Stimulated activated naive B cell treated with anti-CD40 and anti-IgM and Interleukin-4, amounts not matched to agents 10 μg/mL and 1 μg/mL and 100 μg/mL, for 72 hours (primary cell): ENCODE measurements around the gene DTNB.
"Not testable (repeated sequence)": the region's sequence is repeated elsewhere in the genome, so short reads cannot be mapped to it uniquely, and the experiment has no call there.

Experiments
- ATAC-seq, 2 donors: fragments of 150-1000 bp; cut with Tn5 transposase; replicated peaks; 2 replicates each; pipeline ENCODE4 v1.10.0; 2021; ENCODE audit warnings: moderate library complexity in 1 of 2
- DNase-seq: peaks from one replicate; pipeline ENCODE4 v3.0.0; 2021
- H3K27ac Mint-ChIP-seq: one replicate; pipeline ENCODE4 v1.8.0; 2022; ENCODE audit warnings: mild to moderate bottlenecking, mixed read lengths
- H3K27me3 Mint-ChIP-seq, 2 donors: one replicate each; pipeline ENCODE4 v1.8.0; 2022; ENCODE audit warnings: mixed read lengths in 2 of 2
- H3K36me3 Mint-ChIP-seq, 2 donors: one replicate each; pipeline ENCODE4 v1.8.0; 2022; ENCODE audit warnings: mixed read lengths in 2 of 2, mild to moderate bottlenecking in 1 of 2
- H3K4me1 Mint-ChIP-seq, 2 donors: one replicate each; pipeline ENCODE4 v1.8.0; 2022; ENCODE audit warnings: mixed read lengths in 2 of 2, mild to moderate bottlenecking in 1 of 2
- H3K4me3 Mint-ChIP-seq, 2 donors: one replicate each; pipeline ENCODE4 v1.8.0; 2022; ENCODE audit warnings: mild to moderate bottlenecking in 2 of 2, mixed read lengths in 2 of 2, moderate library complexity in 1 of 2
- H3K9me3 Mint-ChIP-seq, 2 donors: one replicate each; pipeline ENCODE4 v1.8.0; 2022; ENCODE audit warnings: mixed read lengths in 2 of 2, mild to moderate bottlenecking in 1 of 2

Gene DTNB

DNA sequence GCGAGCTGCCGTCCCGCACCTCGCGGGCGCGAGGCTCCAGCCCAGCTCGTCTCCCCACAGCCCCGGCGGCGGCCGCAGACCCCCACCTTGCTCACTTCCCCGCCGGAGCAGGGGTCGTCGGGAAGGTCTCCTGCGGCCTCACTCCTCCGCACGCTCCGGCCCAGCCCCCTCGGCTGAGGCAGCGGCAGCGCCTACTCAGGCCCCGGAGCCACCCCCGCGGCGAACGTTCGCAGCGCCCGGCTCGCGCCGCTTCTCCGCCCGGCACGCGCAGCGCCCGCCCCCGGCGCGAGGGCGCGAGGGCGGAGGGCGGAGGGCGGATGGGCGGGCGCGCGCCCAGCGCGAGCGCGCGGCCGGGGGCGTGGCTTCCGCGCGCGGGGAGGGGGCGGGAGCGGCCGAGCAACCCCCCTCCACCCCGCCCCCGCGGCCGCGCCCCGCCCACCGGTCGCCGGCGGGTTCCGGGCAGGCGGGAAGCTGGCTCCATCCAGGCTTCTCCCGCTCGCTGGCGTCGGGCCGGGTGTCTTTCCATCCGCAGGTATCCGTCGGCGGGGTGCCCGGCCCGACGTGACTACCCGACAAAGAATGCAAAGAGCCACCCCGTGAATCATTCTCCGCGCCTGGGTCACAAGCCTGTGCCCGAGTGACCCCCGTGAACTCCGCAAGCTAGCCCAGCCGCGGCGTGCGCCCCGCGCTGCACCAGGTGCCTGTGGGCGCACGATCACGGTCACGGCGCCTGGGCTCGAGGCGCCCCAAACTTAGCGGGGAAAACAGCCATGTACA is at the start of gene DTNB:
Gene DTNB (minus strand): TSS at position 278 of the 777 bp plus-strand sequence. CDS start 20,917 bp downstream, outside the sequence.
- H3K27ac Mint-ChIP-seq = peak within 1 kb of the TSS; percentile 72
- peak within 1 kb of the TSS; percentile 89 to 90 for H3K4me3 Mint-ChIP-seq
- H3K9me3 Mint-ChIP-seq = no peaks in the 10 kb centered on the region
- peaks cover 16 to 26% of the 10 kb centered on the region in 2 donors for H3K4me1 Mint-ChIP-seq
- ATAC-seq (peak; percentile 72 to 80), DNase-seq (peak; percentile 58)
- H3K27me3 Mint-ChIP-seq = peaks cover 0 to 4% of the 10 kb centered on the region in 2 donors
- H3K36me3 Mint-ChIP-seq = no peaks in the 10 kb centered on the region

DNA sequence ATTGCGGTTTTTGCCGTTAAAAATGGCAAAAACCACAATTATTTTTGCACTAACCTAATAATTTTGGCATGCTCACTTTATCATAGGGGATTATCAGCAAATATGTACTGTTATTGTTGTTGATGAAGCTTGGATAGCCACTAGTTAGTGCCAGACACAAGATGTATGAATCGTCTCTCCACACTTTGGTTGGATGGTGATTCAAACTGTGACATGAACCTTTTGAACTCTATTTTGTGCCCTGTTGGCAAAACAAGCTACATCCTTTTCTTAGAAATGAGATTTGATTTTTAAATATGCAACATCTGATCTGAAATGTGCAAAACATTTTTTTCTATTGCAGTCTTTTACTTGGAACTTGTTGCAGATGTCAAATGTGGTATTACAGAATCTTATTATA is 48.8 kb upstream of the DTNB start:
- H3K9me3 Mint-ChIP-seq = no peaks in the 10 kb centered on the region

GRCh38 chr2:25720575-25720974 is 47.2 kb upstream of the DTNB start:
- peaks cover 4 to 12% of the 10 kb centered on the region in 2 donors for H3K27me3 Mint-ChIP-seq
- H3K4me1 Mint-ChIP-seq = peaks cover 0 to 5% of the 10 kb centered on the region in 2 donors

More for the DNA sequence above, 48.8 kb upstream of the DTNB start:
- H3K4me1 Mint-ChIP-seq = peaks cover 3 to 5% of the 10 kb centered on the region in 2 donors
- no peak for DNase-seq
- H3K27ac Mint-ChIP-seq = no peak overlapping the region
- peaks cover 4 to 12% of the 10 kb centered on the region in 2 donors for H3K27me3 Mint-ChIP-seq
- no peak for ATAC-seq
- H3K4me3 Mint-ChIP-seq = no peak overlapping the region
- H3K36me3 Mint-ChIP-seq = no peaks in the 10 kb centered on the region

DNA sequence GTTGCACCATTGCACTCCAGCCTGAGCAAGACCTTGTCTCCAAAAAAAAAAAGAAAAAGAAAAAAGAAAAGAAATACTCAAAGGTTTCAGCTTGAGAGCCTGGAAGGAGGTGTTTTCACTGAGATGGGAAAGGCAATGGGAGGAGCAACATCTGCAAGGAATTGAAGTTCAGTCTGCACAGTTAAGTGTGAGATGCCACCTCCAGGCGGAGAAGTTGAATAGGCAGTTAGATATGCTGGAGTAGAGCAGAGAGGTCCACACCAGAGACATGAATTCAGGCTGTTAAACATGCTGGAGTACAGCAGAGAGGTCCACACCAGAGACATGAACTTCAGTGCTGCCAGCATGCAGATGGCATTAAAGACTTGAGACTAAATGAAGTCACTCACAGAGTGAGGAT is 41.4 kb upstream of the DTNB start:
- Mint-ChIP-seq H3K27ac (no peak overlapping the region), H3K4me1 (peaks cover 9 to 12% of the 10 kb centered on the region in 2 donors), H3K4me3 (no peak overlapping the region), H3K27me3 (peaks cover 5 to 6% of the 10 kb centered on the region in 2 donors), H3K36me3 (no peaks in the 10 kb centered on the region), H3K9me3 (no peaks in the 10 kb centered on the region)
- DNase-seq = no peak
- no peak for ATAC-seq

More at GRCh38 chr2:25720575-25720974, 47.2 kb upstream of the DTNB start:
- no peak for ATAC-seq
- Mint-ChIP-seq H3K27ac (no peak overlapping the region), H3K4me3 (no peak overlapping the region), H3K9me3 (no peaks in the 10 kb centered on the region), H3K36me3 (no peaks in the 10 kb centered on the region)
- no peak for DNase-seq

DNA sequence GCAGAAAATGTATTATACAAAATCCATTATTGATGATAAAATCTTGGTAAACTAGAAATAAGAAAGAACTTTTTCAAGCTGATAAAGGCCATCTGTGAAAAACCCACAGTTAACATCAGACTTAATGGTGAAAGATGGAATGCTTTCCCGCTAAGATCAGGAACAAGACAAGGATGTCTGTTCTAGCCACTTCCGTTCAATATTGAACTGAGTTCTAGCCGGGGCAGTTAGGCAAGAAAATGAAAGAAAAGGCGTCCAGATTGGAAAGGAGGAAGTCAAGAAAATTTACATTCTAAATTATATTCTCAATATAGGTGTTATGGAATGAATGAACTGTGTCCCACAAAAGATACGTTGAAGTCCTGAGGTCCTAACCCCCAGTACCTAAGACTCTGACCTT is 39.1 kb upstream of the DTNB start:
- H3K4me1 Mint-ChIP-seq = peaks cover 9 to 12% of the 10 kb centered on the region in 2 donors
- no peaks in the 10 kb centered on the region for H3K9me3 Mint-ChIP-seq
- peaks cover 14 to 17% of the 10 kb centered on the region in 2 donors for H3K27me3 Mint-ChIP-seq
- H3K36me3 Mint-ChIP-seq = no peaks in the 10 kb centered on the region
- H3K27ac Mint-ChIP-seq = peak overlapping the region; percentile 28
- DNase-seq (no peak), ATAC-seq (no peak)
- no peak overlapping the region for H3K4me3 Mint-ChIP-seq

DNA sequence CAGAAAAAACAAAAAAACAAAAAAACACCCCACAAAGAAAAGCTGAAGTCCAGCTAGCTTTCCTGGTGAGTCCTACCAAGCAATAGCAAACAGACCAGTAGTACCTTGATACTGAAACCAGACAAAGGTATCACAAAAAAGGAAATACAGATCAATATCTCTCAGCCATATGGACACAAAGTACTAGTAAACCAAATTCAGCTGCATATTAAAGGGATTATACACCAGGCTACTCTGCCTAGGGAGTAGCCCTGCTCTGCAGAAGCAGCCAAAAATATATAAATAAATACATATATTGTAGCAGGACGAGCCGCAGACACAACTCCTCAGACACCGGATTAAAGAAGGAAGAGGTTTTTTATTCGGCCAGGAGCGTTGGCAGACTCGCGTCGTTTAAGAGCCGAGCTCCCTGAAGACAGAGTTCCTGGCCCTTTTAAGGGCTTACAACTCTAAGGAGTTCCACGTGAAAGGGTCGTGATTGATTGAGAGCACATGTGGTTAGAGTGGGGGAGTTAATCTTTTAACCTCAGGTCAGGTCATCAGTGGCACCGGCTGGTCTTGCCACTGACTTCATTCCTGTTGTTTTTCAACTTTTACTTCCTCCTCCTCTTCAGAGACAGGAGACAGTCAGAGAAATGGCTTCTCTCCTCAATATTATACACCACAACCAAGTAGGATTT is 38.4 kb upstream of the DTNB start:
- peak overlapping the region; percentile 58 to 70 for H3K4me3 Mint-ChIP-seq
- DNase-seq (peak; percentile 5), ATAC-seq (peak; percentile 46 to 66)
- peak overlapping the region; percentile 39 for H3K27ac Mint-ChIP-seq
- H3K9me3 Mint-ChIP-seq = no peaks in the 10 kb centered on the region
- no peaks in the 10 kb centered on the region for H3K36me3 Mint-ChIP-seq
- peaks cover 14 to 17% of the 10 kb centered on the region in 2 donors for H3K27me3 Mint-ChIP-seq
- H3K4me1 Mint-ChIP-seq = peaks cover 9 to 12% of the 10 kb centered on the region in 2 donors

- no peak overlapping the region for H3K4me3 Mint-ChIP-seq
- no peaks in the 10 kb centered on the region for H3K9me3 Mint-ChIP-seq
- DNase-seq (no peak), ATAC-seq (no peak)
- no peaks in the 10 kb centered on the region for H3K36me3 Mint-ChIP-seq
- H3K27me3 Mint-ChIP-seq = peaks cover 14 to 17% of the 10 kb centered on the region in 2 donors
- no peak overlapping the region for H3K27ac Mint-ChIP-seq
- H3K4me1 Mint-ChIP-seq = peaks cover 9 to 12% of the 10 kb centered on the region in 2 donors
Observed at GRCh38 chr2:25710750-25711149, 37.4 kb upstream of the DTNB start.

DNA sequence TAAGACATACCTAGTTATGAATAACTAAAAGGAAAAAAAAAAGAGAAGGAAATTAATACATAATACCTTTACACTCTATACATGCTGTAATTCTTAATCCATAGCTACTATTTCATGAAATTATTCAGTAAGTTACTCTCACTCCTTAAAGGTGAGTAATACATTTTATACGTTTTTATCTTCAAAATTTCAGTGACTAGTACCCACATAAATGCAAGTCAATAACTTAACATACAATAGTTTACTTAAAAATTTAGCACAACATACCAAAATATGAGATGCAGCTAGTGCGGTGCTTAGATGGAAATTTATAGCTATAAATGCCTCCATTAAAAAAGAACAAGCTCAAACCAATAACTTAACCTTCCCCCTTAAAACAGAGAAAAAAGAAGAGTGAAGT is 36.0 kb upstream of the DTNB start:
- DNase-seq (no peak), ATAC-seq (no peak)
- Mint-ChIP-seq H3K4me3 (no peak overlapping the region), H3K4me1 (peaks cover 9 to 12% of the 10 kb centered on the region in 2 donors), H3K36me3 (no peaks in the 10 kb centered on the region), H3K27ac (no peak overlapping the region), H3K27me3 (peaks cover 14 to 17% of the 10 kb centered on the region in 2 donors), H3K9me3 (no peaks in the 10 kb centered on the region)

DNA sequence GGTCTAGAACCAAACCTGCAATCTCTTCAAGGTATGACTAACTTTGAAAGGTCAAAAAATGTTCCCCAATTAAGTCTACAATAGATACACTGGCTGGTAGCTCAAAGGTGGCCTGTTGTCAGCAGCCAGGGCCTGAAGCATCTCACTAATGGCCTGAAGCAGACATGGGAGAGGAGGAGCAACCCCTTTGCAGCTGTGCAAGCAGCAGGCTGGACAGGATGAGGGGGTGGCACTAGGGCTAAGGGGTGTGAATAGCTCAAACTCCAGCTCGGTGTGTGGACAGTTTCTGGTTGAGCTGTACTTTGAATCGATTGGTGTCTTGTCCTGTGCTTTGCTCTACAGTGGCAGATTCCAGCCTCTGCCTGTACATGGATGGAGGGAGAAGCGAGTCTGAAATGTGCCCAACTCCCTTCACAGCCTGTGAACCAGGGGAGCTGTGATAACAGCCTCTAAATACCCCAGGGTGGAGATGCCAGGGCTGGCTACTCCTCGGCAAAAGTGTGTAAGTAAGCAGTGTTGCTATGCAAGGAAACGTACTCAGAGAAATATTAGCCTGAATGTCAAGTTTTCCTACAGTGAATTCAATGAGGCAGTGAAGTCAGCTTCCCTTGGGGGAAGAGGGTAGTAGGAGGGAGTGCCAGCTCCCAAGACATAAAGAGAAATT is 34.7 kb upstream of the DTNB start:
- DNase-seq (no peak), ATAC-seq (no peak)
- no peak overlapping the region for H3K27ac Mint-ChIP-seq
- no peaks in the 10 kb centered on the region for H3K36me3 Mint-ChIP-seq
- H3K4me3 Mint-ChIP-seq = no peak overlapping the region
- H3K27me3 Mint-ChIP-seq = peaks cover 14 to 17% of the 10 kb centered on the region in 2 donors
- peaks cover 9 to 12% of the 10 kb centered on the region in 2 donors for H3K4me1 Mint-ChIP-seq
- H3K9me3 Mint-ChIP-seq = no peaks in the 10 kb centered on the region

DNA sequence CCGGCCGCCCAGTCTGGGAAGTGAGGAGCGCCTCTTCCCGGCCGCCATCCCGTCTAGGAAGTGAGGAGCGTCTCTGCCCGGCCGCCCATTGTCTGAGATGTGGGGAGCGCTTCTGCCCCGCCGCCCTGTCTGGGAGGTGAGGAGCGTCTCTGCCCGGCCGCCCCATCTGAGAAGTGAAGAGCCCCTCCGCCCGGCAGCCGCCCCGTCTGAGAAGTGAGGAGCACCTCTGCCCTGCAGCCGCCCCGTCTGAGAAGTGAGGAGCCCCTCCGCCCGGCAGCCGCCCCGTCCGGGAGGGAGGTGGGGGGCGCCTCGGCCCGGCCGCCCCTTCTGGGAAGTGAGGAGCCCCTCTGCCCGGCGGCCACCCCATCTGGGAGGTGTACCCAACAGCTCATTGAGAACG is 32.2 kb upstream of the DTNB start:
- not testable (repeated sequence) for H3K4me1 Mint-ChIP-seq, H3K27ac Mint-ChIP-seq, H3K4me3 Mint-ChIP-seq, H3K36me3 Mint-ChIP-seq, DNase-seq, ATAC-seq, H3K9me3 Mint-ChIP-seq
- peaks cover 10 to 17% of the 10 kb centered on the region in 2 donors for H3K27me3 Mint-ChIP-seq

- Mint-ChIP-seq H3K27ac (no peak overlapping the region), H3K4me1 (peaks cover 0 to 2% of the 10 kb centered on the region in 2 donors), H3K4me3 (no peak overlapping the region), H3K36me3 (no peaks in the 10 kb centered on the region), H3K27me3 (no peaks in the 10 kb centered on the region), H3K9me3 (no peaks in the 10 kb centered on the region)
- ATAC-seq (no peak), DNase-seq (no peak)
Observed at GRCh38 chr2:25701801-25702200, 28.4 kb upstream of the DTNB start.

GRCh38 chr2:25700221-25700660 is 26.9 kb upstream of the DTNB start:
- Mint-ChIP-seq H3K27ac (no peak overlapping the region), H3K36me3 (no peaks in the 10 kb centered on the region), H3K9me3 (no peaks in the 10 kb centered on the region), H3K4me1 (peaks cover 0 to 2% of the 10 kb centered on the region in 2 donors), H3K27me3 (no peaks in the 10 kb centered on the region), H3K4me3 (no peak overlapping the region)
- no peak for DNase-seq
- peak; percentile 53 to 57 for ATAC-seq

GRCh38 chr2:25699216-25699615 is 25.8 kb upstream of the DTNB start:
- DNase-seq = no peak
- H3K4me1 Mint-ChIP-seq = peaks cover 0 to 2% of the 10 kb centered on the region in 2 donors
- ATAC-seq = no peak
- H3K27me3 Mint-ChIP-seq = no peaks in the 10 kb centered on the region
- no peaks in the 10 kb centered on the region for H3K36me3 Mint-ChIP-seq
- H3K27ac Mint-ChIP-seq = no peak overlapping the region
- H3K9me3 Mint-ChIP-seq = no peaks in the 10 kb centered on the region
- no peak overlapping the region for H3K4me3 Mint-ChIP-seq

- ATAC-seq (no peak), DNase-seq (no peak)
- H3K4me3 Mint-ChIP-seq = no peak overlapping the region
- H3K9me3 Mint-ChIP-seq = no peaks in the 10 kb centered on the region
- H3K27me3 Mint-ChIP-seq = no peaks in the 10 kb centered on the region
- peaks cover 0 to 2% of the 10 kb centered on the region in 2 donors for H3K4me1 Mint-ChIP-seq
- H3K27ac Mint-ChIP-seq = no peak overlapping the region
- H3K36me3 Mint-ChIP-seq = no peaks in the 10 kb centered on the region
Observed at GRCh38 chr2:25698752-25699151, 25.4 kb upstream of the DTNB start.
